ENCODE results near the gene JAG1. TPM values are rescaled to one million over a fixed set of nuclear protein-coding genes. Genes with fewer than 3 reads are reported as not detected.

Gene JAG1
- total and polyA plus RNA-seq, 7 experiments from 2014 or later: 0.07 to 7.0 (median 0.62) TPM; not detected in 2

DNA sequence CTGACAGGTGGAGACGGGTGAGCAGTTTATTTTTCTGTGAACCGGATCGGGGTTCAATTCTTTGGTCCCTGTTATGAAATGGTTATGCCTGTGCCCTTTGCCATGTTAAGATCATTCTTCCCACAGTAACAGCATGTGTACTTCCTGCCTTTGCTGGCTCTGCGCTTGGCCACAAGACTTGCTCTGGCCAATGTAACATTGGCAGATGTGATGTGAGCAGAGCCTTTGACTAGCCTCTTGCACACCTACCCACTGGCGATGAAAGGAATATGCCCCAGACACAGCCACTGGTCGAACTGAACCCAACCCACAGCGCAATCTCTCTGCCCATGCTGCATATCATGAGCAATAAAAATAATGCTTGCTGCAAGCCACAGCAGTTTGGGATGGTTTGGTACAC, 31.9 kb downstream of the JAG1 start:
- Mint-ChIP-seq H3K4me3 (no peak overlapping the region), H3K9me3 (no peaks in the 10 kb centered on the region), H3K27ac (no peak overlapping the region), H3K36me3 (no peaks in the 10 kb centered on the region), H3K27me3 (peaks cover 0 to 3% (median under 1%) of the 10 kb centered on the region in 5 donors), H3K4me1 (peaks cover 0 to 14% (median 0%) of the 10 kb centered on the region in 7 donors)
- DNase-seq (no peak), ATAC-seq (no peak)
- no peak overlapping the region for H3K27ac ChIP-seq (ENCODE audit: low read depth, low read length)
- no peaks in the 10 kb centered on the region for H3K4me1 ChIP-seq (ENCODE audit: control insufficient read depth in 2 of 2, insufficient read depth in 2 of 2, low read length in 2 of 2)
- intact Hi-C loops (cut with micrococcal nuclease): no loop called here
- ChIA-PET POLR2A (no interaction called here), CTCF (no interaction called here)
- H3K4me3 ChIP-seq (ENCODE audit: low read length): no peak overlapping the region
- no peaks in the 10 kb centered on the region for H3K36me3 ChIP-seq (ENCODE audit: control insufficient read depth in 2 of 3, insufficient read depth in 3 of 3, low read length in 3 of 3)
- H3K9me3 ChIP-seq (ENCODE audit: control insufficient read depth in 2 of 3, low read length in 3 of 3): no peaks in the 10 kb centered on the region
- no peaks in the 10 kb centered on the region for H3K27me3 ChIP-seq (ENCODE audit: control insufficient read depth in 2 of 2, insufficient read depth in 2 of 2, low read length in 2 of 2)

DNA sequence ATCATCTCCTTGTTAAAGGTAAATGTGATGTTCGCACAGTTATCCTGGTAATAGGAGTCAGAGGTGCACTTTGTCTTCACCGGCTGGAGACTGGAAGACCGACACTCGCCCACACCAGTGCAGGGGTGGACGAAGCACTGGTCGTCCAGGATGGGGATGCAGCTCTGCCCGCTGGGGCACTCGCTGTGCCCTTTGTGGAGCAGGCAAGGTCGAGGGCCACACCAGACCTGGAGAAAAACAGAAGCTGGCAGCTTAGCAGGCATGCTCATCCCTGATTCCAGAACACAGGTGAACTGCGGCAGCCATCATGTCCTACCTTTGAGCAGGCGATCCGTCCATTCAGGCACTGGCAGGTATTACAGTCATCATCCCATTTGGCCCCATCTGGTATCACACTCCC, 32.3 kb downstream of the JAG1 start:
- Histone ChIP-seq H3K27me3 (ENCODE audit: control insufficient read depth in 2 of 2, insufficient read depth in 2 of 2, low read length in 2 of 2) (no peaks in the 10 kb centered on the region), H3K4me1 (ENCODE audit: control insufficient read depth in 2 of 2, insufficient read depth in 2 of 2, low read length in 2 of 2) (no peaks in the 10 kb centered on the region), H3K36me3 (ENCODE audit: control insufficient read depth in 2 of 3, insufficient read depth in 3 of 3, low read length in 3 of 3) (no peaks in the 10 kb centered on the region), H3K4me3 (ENCODE audit: low read length) (no peak overlapping the region), H3K9me3 (ENCODE audit: control insufficient read depth in 2 of 3, low read length in 3 of 3) (no peaks in the 10 kb centered on the region), H3K27ac (ENCODE audit: low read depth, low read length) (no peak overlapping the region)
- no peak for DNase-seq
- Mint-ChIP-seq H3K4me3 (no peak overlapping the region), H3K36me3 (peaks cover 0 to 3% (median 0%) of the 10 kb centered on the region in 5 donors), H3K4me1 (peaks cover 0 to 13% (median 0%) of the 10 kb centered on the region in 7 donors), H3K9me3 (no peaks in the 10 kb centered on the region), H3K27me3 (peaks cover 0 to 3% (median 0%) of the 10 kb centered on the region in 5 donors), H3K27ac (no peak overlapping the region)
- ChIA-PET CTCF (no interaction called here), POLR2A (no interaction called here)
- intact Hi-C loops (cut with micrococcal nuclease): no loop called here
- ATAC-seq: no peak

DNA sequence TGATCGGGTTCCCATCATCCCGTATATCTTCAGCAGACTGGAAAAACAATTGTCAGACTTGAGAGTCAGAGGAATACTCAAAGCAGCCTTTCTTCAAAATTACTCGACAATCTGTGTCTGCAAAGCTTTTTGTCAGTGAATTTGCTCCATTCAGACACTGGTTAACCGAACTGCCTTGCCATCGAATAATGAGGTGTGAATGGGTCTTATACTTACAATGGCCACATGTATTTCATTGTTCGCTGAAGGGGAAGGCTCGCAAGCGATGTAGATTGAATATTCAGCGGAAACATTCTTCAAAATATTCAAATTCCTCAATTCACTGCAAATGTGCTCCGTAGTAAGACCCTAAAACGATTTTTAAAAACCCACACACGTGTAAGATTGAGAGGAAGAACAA, 32.9 kb downstream of the JAG1 start:
- POLR2A ChIA-PET: no interaction called here
- Mint-ChIP-seq H3K27me3 (peaks cover 0 to 3% (median 0%) of the 10 kb centered on the region in 5 donors), H3K4me3 (no peak overlapping the region), H3K9me3 (no peaks in the 10 kb centered on the region), H3K36me3 (peaks cover 0 to 4% (median 0%) of the 10 kb centered on the region in 5 donors), H3K4me1 (peaks cover 0 to 11% (median 0%) of the 10 kb centered on the region in 7 donors), H3K27ac (no peak overlapping the region)
- Histone ChIP-seq H3K27me3 (ENCODE audit: control insufficient read depth in 2 of 2, insufficient read depth in 2 of 2, low read length in 2 of 2) (no peaks in the 10 kb centered on the region), H3K27ac (ENCODE audit: low read depth, low read length) (no peak overlapping the region), H3K9me3 (ENCODE audit: control insufficient read depth in 2 of 3, low read length in 3 of 3) (no peaks in the 10 kb centered on the region), H3K4me1 (ENCODE audit: control insufficient read depth in 2 of 2, insufficient read depth in 2 of 2, low read length in 2 of 2) (no peaks in the 10 kb centered on the region), H3K36me3 (ENCODE audit: control insufficient read depth in 2 of 3, insufficient read depth in 3 of 3, low read length in 3 of 3) (no peaks in the 10 kb centered on the region), H3K4me3 (ENCODE audit: low read length) (no peak overlapping the region)
- DNase-seq (no peak), ATAC-seq (no peak)
- intact Hi-C loops (cut with micrococcal nuclease): no loop called here
- CTCF ChIA-PET: no interaction called here

DNA sequence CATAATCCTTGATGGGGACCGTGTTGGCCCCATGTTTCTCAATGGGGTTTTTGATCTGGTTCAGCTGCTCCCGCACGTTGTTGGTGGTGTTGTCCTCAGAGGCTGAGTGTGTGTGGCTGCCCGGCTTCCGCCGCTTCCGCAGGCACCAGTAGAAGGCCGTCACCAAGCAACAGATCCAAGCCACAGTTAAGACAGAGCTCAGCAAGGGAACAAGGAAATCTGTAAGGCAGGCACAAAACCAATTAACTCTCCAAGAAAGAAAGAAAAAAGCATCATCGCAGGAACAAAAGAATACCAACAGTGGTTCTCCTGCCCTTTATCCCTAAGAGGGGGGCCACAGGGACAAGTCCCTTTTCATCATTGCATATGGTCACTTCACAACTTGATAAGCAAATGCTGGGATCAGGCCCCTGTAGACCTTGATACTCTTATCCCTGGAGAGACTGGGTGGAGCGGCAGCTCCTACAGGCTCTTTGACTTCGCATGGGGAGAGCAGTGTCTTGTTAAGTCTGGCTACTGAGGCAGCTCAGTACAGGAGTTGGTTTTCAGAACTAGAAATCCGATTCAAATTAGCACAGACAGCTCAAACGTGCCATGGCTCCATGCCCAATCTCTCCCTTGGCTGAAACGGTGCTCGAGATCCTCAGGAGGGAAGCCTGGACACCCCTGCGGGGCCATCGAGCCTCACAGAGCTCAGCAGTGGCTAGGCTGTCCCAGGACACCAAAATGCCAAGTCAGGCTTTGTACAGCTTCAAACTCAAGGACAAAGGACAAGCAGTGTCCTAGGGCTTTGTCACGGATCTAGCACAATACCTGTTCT, 33.9 kb downstream of the JAG1 start:
- no peak overlapping the region for H3K4me3 Mint-ChIP-seq
- Histone ChIP-seq H3K27ac (ENCODE audit: low read depth, low read length) (no peak overlapping the region), H3K4me1 (ENCODE audit: control insufficient read depth in 2 of 2, insufficient read depth in 2 of 2, low read length in 2 of 2) (no peaks in the 10 kb centered on the region), H3K27me3 (ENCODE audit: control insufficient read depth in 2 of 2, insufficient read depth in 2 of 2, low read length in 2 of 2) (no peaks in the 10 kb centered on the region), H3K36me3 (ENCODE audit: control insufficient read depth in 2 of 3, insufficient read depth in 3 of 3, low read length in 3 of 3) (no peaks in the 10 kb centered on the region), H3K9me3 (ENCODE audit: control insufficient read depth in 2 of 3, low read length in 3 of 3) (no peaks in the 10 kb centered on the region), H3K4me3 (ENCODE audit: low read length) (no peak overlapping the region)
- H3K27me3 Mint-ChIP-seq: peaks cover 0 to 3% (median 0%) of the 10 kb centered on the region in 5 donors
- no peak overlapping the region for H3K27ac Mint-ChIP-seq
- intact Hi-C loops (cut with micrococcal nuclease): no loop called here
- no peak for ATAC-seq
- no peaks in the 10 kb centered on the region for H3K9me3 Mint-ChIP-seq
- peaks cover 0 to 4% (median 0%) of the 10 kb centered on the region in 5 donors for H3K36me3 Mint-ChIP-seq
- no peak for DNase-seq
- POLR2A ChIA-PET: no interaction called here
- CTCF ChIA-PET: no interaction called here
- H3K4me1 Mint-ChIP-seq: peaks cover 0 to 11% (median 0%) of the 10 kb centered on the region in 7 donors

DNA sequence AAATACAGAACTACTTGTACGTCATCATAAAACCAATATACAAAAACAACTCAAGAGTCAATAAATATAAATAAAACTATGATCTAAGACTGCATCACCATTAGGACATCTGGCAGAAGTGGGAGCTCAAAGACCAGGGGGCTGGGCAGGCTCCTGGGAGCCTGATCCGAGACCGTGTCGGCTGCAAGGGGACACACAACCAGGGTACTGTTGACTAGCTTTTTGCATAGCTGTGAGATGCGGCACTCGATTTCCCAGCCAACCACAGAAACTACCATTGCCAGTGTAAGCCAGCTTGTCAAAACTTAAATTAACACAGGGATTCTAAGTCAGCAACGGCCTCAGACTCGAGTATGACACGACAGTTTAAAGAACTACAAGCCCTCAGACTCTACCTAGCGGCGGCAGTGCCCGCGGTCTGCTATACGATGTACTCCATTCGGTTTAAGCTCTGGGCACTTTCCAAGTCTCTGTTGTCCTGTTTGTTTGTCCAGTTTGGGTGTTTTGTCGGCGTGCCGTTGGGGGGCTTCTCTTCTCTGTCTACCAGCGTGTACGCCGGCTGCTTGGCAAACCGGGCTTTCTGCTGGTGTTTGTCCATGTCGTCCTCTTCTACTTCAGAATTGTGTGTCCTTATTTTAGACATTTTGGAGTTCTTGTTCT, 34.6 kb downstream of the JAG1 start:
- CTCF ChIA-PET: no interaction called here
- no peak overlapping the region for H3K4me3 ChIP-seq (ENCODE audit: low read length)

DNA sequence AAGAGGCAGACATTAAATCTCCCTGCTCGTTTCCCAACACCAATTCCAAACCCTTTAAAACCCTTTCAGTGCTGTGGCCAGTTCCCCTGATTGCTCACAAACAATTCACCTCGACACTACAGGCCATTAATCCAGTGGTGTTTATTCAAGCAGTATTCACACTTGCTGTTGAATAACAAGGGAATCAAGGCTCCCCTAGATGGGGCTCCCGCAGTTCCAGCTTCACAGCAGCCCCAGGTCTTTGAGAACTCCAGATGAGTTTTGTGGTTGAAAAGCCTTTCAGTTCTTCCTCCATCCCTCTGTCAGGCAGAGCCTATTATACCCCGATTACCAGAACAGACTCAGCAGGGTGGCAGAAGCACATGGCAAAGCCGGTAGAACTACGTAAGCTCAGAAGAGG, 36.2 kb downstream of the JAG1 start:
- no peak overlapping the region for H3K4me3 ChIP-seq (ENCODE audit: low read length)
- CTCF ChIA-PET: no interaction called here

More for the DNA sequence above, 34.6 kb downstream of the JAG1 start:
- no peak overlapping the region for H3K4me3 Mint-ChIP-seq
- Histone ChIP-seq H3K27me3 (ENCODE audit: control insufficient read depth in 2 of 2, insufficient read depth in 2 of 2, low read length in 2 of 2) (no peaks in the 10 kb centered on the region), H3K9me3 (ENCODE audit: control insufficient read depth in 2 of 3, low read length in 3 of 3) (no peaks in the 10 kb centered on the region), H3K4me1 (ENCODE audit: control insufficient read depth in 2 of 2, insufficient read depth in 2 of 2, low read length in 2 of 2) (no peaks in the 10 kb centered on the region), H3K27ac (ENCODE audit: low read depth, low read length) (no peak overlapping the region), H3K36me3 (ENCODE audit: control insufficient read depth in 2 of 3, insufficient read depth in 3 of 3, low read length in 3 of 3) (no peaks in the 10 kb centered on the region)
- no peak overlapping the region for H3K27ac Mint-ChIP-seq
- peaks cover 0 to 3% (median 0%) of the 10 kb centered on the region in 5 donors for H3K27me3 Mint-ChIP-seq
- POLR2A ChIA-PET: no interaction called here
- ATAC-seq (no peak), DNase-seq (no peak)
- H3K9me3 Mint-ChIP-seq: no peaks in the 10 kb centered on the region
- H3K36me3 Mint-ChIP-seq: peaks cover 0 to 4% (median 0%) of the 10 kb centered on the region in 5 donors
- intact Hi-C loops (cut with micrococcal nuclease): no loop called here
- peaks cover 0 to 6% (median 0%) of the 10 kb centered on the region in 7 donors for H3K4me1 Mint-ChIP-seq

More for the DNA sequence above, 36.2 kb downstream of the JAG1 start:
- intact Hi-C loops (cut with micrococcal nuclease): no loop called here
- no peak for ATAC-seq
- Mint-ChIP-seq H3K27ac (no peak overlapping the region), H3K4me1 (peaks cover 2 to 16% (median 11%) of the 10 kb centered on the region in 7 donors), H3K9me3 (no peaks in the 10 kb centered on the region), H3K4me3 (no peak overlapping the region), H3K36me3 (peaks cover 0 to 4% (median 0%) of the 10 kb centered on the region in 5 donors), H3K27me3 (peaks cover 0 to 3% (median 0%) of the 10 kb centered on the region in 5 donors)
- POLR2A ChIA-PET: no interaction called here
- no peaks in the 10 kb centered on the region for H3K9me3 ChIP-seq (ENCODE audit: control insufficient read depth in 2 of 3, low read length in 3 of 3)
- H3K27me3 ChIP-seq (ENCODE audit: control insufficient read depth in 2 of 2, insufficient read depth in 2 of 2, low read length in 2 of 2): no peaks in the 10 kb centered on the region
- no peaks in the 10 kb centered on the region for H3K4me1 ChIP-seq (ENCODE audit: control insufficient read depth in 2 of 2, insufficient read depth in 2 of 2, low read length in 2 of 2)
- no peak for DNase-seq
- H3K27ac ChIP-seq (ENCODE audit: low read depth, low read length): no peak overlapping the region
- H3K36me3 ChIP-seq (ENCODE audit: control insufficient read depth in 2 of 3, insufficient read depth in 3 of 3, low read length in 3 of 3): no peaks in the 10 kb centered on the region

Measured in naive thymus-derived CD4-positive, alpha-beta T cell (primary cell).